SW480 (cell line): ENCODE measurements around the gene ABCC10.
"Not testable (repeated sequence)": the region's sequence is repeated elsewhere in the genome, so short reads cannot be mapped to it uniquely, and the experiment has no call there.

Source experiments
- DNase-seq: peaks from one replicate; pipeline ENCODE4 v3.0.0-alpha.2; 2016; ENCODE audit warnings: low spot score

The ABCC10 gene

GRCh38 chr6:43496370-43497128, 69.2 kb downstream of the ABCC10 start:
- DNase-seq = peak; percentile 64

GRCh38 chr6:43497129-43497396, 69.7 kb downstream of the ABCC10 start:
- no peak for DNase-seq

GRCh38 chr6:43497689-43498088, 70.3 kb downstream of the ABCC10 start:
- no peak for DNase-seq

- DNase-seq = not testable (repeated sequence)
Measured at GRCh38 chr6:43498291-43498690, 71.0 kb downstream of the ABCC10 start.

GRCh38 chr6:43499028-43499815, 71.9 kb downstream of the ABCC10 start:
- DNase-seq = no peak
